Gastroesophageal sphincter (tissue), 3 donors: ENCODE data around the gene C20orf202.
"Not testable (repeated sequence)": the region's sequence is repeated elsewhere in the genome, so short reads cannot be mapped to it uniquely, and the experiment has no call there.

Experiments used
- CTCF ChIP-seq, 4 experiments: fragments of 200-600 bp in 2 of 4; fragments of 450-650 bp in 2 of 4; sonication (generic) in 1 of 4; IDR thresholded peaks; one replicate each; pipeline ENCODE4 v1.5.1; 2017 to 2019; ENCODE audit warnings: antibody characterized with exemption in 4 of 4, mild to moderate bottlenecking in 2 of 4, moderate library complexity in 2 of 4
- EP300 ChIP-seq: sonication (generic); formaldehyde crosslinking; IDR thresholded peaks from one replicate; pipeline ENCODE4 v1.6.1; 2017; ENCODE audit warnings: antibody characterized with exemption, mild to moderate bottlenecking
- POLR2A ChIP-seq, 2 donors: fragments of 450-650 bp; IDR thresholded peaks; one replicate each; pipeline ENCODE4 v1.6.1; 2017; ENCODE audit warnings: antibody characterized with exemption in 2 of 2, mild to moderate bottlenecking in 2 of 2, moderate library complexity in 1 of 2

GRCh38 chr20:1216527-1217427, 13.5 kb downstream of the C20orf202 start:
- not testable (repeated sequence) for TF ChIP-seq CTCF (IDR thresholded peaks at IDR 0.05); EP300; POLR2A (IDR thresholded peaks at IDR 0.05)
